HL-60 (cell line): ENCODE measurements around the gene AKR7A3.

ENCODE experiments used
- DNase-seq, 2 experiments: peaks; one replicate each; pipeline ENCODE4 v3.0.0-alpha.2; 2010 to 2020; ENCODE audit warnings: low read depth in 1 of 2, low spot score in 1 of 2
- H3K27ac ChIP-seq: fragments of 250-450 bp; sonication (Bioruptor Pico); replicated peaks from 2 replicates; pipeline ENCODE4 v1.5.1; 2020; ENCODE audit warnings: mild to moderate bottlenecking, moderate library complexity
- H3K27me3 ChIP-seq: fragments of 250-450 bp; sonication (Bioruptor Pico); 2 replicates; pipeline ENCODE4 v1.5.1; 2021; ENCODE audit warnings: mild to moderate bottlenecking, moderate library complexity; ENCODE audit not compliant: insufficient read depth, poor library complexity, severe bottlenecking
- H3K4me3 ChIP-seq: replicated peaks from 2 replicates; pipeline ENCODE4 v1.5.1; 2011; ENCODE audit warnings: mild to moderate bottlenecking, control low read depth, low read length; ENCODE audit not compliant: insufficient read depth
- GABPA ChIP-seq: IDR thresholded peaks from 2 replicates; pipeline ENCODE4 v1.6.1; 2012; ENCODE audit warnings: low read depth
- POLR2AphosphoS5 ChIP-seq: IDR thresholded peaks from 2 replicates; pipeline ENCODE4 v1.6.1; 2012; ENCODE audit warnings: low read depth
- SPI1 ChIP-seq: IDR thresholded peaks from 2 replicates; pipeline ENCODE4 v1.6.1; 2012; ENCODE audit warnings: low read depth, mild to moderate bottlenecking, borderline replicate concordance
- TF ChIP-seq, protein P1 (sequence below): IDR thresholded peaks from one replicate; pipeline ENCODE4 v1.5.1; 2011; ENCODE audit warnings: low read length, control low read depth, inconsistent platforms; ENCODE audit not compliant: insufficient read depth
- TF ChIP-seq, protein P2 (sequence below): IDR thresholded peaks from 2 replicates; pipeline ENCODE4 v1.6.1; 2012; ENCODE audit warnings: low read depth; ENCODE audit not compliant: insufficient replicate concordance

Gene AKR7A3

DNA sequence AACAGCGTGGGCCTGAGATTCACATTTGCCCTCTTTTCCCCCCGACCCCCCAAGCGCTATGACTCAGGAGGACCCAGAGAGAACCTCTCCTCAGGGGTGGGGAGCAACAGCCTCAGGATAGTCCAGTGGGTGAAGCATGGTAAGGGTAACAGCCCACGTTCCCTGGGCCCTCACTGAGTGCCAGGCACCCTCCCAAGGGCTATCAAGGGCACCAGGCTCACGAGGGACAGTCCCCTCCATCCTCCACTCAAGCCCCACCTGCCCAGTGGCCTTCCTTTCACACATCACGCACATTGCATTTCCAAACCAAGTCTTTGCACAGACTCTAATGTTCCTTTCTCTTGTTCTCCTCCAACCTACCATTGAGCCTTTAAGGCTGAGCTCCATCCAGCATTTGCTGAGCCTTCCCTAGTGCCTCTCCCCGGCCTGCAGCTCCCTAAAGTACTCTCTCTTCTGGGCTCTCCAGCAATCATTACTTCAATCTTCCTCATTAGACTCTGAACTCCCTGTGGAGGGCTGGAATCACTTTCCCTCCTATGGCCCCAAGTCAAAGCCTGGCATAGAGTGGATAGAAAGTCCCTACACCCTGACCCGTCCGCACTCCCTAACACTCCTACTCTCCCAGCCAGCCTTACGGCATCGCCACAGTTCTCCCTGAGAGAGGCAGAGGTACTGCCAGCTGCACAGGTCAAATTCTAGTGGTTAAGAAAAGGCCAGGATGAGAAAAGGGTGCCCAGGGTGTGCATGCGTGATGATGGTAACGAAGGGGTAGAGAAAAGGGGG is 22.3 kb upstream of the AKR7A3 start:
- TF ChIP-seq, protein P1, sequence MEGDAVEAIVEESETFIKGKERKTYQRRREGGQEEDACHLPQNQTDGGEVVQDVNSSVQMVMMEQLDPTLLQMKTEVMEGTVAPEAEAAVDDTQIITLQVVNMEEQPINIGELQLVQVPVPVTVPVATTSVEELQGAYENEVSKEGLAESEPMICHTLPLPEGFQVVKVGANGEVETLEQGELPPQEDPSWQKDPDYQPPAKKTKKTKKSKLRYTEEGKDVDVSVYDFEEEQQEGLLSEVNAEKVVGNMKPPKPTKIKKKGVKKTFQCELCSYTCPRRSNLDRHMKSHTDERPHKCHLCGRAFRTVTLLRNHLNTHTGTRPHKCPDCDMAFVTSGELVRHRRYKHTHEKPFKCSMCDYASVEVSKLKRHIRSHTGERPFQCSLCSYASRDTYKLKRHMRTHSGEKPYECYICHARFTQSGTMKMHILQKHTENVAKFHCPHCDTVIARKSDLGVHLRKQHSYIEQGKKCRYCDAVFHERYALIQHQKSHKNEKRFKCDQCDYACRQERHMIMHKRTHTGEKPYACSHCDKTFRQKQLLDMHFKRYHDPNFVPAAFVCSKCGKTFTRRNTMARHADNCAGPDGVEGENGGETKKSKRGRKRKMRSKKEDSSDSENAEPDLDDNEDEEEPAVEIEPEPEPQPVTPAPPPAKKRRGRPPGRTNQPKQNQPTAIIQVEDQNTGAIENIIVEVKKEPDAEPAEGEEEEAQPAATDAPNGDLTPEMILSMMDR = no peak
- TF ChIP-seq GABPA = no peak
- no peak for TF ChIP-seq POLR2AphosphoS5
- TF ChIP-seq, protein P2, sequence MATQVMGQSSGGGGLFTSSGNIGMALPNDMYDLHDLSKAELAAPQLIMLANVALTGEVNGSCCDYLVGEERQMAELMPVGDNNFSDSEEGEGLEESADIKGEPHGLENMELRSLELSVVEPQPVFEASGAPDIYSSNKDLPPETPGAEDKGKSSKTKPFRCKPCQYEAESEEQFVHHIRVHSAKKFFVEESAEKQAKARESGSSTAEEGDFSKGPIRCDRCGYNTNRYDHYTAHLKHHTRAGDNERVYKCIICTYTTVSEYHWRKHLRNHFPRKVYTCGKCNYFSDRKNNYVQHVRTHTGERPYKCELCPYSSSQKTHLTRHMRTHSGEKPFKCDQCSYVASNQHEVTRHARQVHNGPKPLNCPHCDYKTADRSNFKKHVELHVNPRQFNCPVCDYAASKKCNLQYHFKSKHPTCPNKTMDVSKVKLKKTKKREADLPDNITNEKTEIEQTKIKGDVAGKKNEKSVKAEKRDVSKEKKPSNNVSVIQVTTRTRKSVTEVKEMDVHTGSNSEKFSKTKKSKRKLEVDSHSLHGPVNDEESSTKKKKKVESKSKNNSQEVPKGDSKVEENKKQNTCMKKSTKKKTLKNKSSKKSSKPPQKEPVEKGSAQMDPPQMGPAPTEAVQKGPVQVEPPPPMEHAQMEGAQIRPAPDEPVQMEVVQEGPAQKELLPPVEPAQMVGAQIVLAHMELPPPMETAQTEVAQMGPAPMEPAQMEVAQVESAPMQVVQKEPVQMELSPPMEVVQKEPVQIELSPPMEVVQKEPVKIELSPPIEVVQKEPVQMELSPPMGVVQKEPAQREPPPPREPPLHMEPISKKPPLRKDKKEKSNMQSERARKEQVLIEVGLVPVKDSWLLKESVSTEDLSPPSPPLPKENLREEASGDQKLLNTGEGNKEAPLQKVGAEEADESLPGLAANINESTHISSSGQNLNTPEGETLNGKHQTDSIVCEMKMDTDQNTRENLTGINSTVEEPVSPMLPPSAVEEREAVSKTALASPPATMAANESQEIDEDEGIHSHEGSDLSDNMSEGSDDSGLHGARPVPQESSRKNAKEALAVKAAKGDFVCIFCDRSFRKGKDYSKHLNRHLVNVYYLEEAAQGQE = no peak
- no peak for TF ChIP-seq SPI1
- Histone ChIP-seq H3K27ac (peak overlapping the region; percentile 68), H3K4me3 (peak overlapping the region; percentile 66), H3K27me3 (no peaks in the 10 kb centered on the region)
- no peak for DNase-seq

DNA sequence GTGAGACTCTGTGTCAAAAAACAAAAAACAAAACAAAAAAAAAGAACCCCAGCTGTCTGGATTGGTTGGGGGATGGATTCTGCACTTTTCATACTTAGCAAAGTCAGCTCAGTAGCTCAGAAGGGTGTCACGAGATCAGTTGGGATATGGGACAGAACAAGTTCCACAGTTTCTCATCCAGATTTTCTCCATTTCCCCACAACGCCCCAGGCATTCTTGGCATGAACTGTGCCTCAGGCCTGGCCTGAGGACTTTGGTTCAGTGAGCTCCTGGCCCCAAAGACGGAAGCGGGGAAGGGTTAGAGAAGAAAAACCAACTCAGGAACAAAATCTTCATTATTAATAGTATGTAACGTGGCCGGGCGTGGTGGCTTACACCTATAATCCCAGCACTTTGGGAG is 21.5 kb upstream of the AKR7A3 start:
- no peak for DNase-seq
- TF ChIP-seq POLR2AphosphoS5 = no peak
- TF ChIP-seq GABPA = no peak
- TF ChIP-seq, protein P1 = no peak
- TF ChIP-seq, protein P2 = no peak
- no peak for TF ChIP-seq SPI1
- Histone ChIP-seq H3K27ac (no peak overlapping the region), H3K27me3 (no peaks in the 10 kb centered on the region), H3K4me3 (no peak overlapping the region)

DNA sequence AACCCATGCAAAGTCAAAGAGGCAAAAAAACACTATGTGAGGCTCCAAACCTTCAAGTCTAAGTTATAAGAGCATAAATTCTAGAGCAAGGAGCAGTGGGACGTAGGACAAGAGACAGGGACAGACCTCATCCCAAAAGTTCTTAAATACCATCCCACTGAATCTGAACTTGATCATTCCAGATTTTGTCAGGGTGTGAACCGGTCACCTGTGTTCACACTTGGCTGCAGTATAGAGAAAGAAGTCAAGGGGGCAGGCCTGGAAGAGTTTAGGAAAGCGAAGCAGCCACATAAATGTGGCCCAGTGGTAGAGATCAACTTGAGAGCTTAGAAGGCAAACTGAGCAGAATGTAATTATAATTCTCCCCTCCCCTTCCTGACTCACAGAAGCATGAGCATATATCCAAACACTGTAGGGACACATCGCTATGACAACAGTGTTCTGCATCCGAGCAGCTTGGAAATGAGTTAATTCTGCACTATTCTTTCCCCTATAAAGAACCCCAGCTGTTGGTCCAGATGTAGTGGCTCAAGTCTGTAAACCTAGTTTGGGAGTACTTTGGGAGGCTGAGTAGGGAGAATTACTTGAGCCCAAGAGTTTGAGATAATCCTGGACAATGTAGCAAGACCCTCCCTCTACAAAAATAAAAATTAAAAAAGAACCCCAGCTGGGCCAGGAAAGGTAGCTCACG is 20.7 kb upstream of the AKR7A3 start:
- Histone ChIP-seq H3K4me3 (no peak overlapping the region), H3K27ac (no peak overlapping the region), H3K27me3 (no peaks in the 10 kb centered on the region)
- TF ChIP-seq, protein P1 = no peak
- no peak for TF ChIP-seq SPI1
- TF ChIP-seq GABPA = no peak
- TF ChIP-seq POLR2AphosphoS5 = no peak
- TF ChIP-seq, protein P2 = no peak
- DNase-seq = no peak
